A549 (cell line): ENCODE results near the gene U2SURP. TPM values are rescaled to one million over a fixed set of nuclear protein-coding genes. Genes with fewer than 3 reads are reported as not detected.

Source experiments
- ATAC-seq, 2 experiments: fragments of 200-7000 bp in 1 of 2; fragments of >200 bp in 1 of 2; cut with Nextera tagmentation in 1 of 2; cut with Tn5 transposase in 1 of 2; 3 replicates each; pipeline versions ENCODE4 v1.8.0 to v1.9.1; 2018 to 2020; ENCODE audit warnings: mild to moderate bottlenecking in 1 of 2, moderate library complexity in 1 of 2
- CTCF ChIA-PET: fragments of 300-600 bp; sonication (Branson Sonifier 250); formaldehyde crosslinking; extraction: SDS; loops from one replicate; lab custom pipeline; 2021; ENCODE audit warnings: antibody characterized with exemption, inconsistent platforms; lab: Yijun Ruan, JAX
- POLR2A ChIA-PET: fragments of 350-600 bp; formaldehyde crosslinking; extraction: SDS; loops from one replicate; lab custom pipeline; 2021; ENCODE audit warnings: antibody characterized with exemption, inconsistent platforms; lab: Yijun Ruan, JAX
- DNase-seq, 2 experiments: peaks; one replicate each; pipeline versions ENCODE4 v3.0.0 to v3.0.0-alpha.2; 2011 to 2016; ENCODE audit warnings: low read depth in 1 of 2, low spot score in 1 of 2
- FAIRE-seq: peaks from 2 replicates; lab custom pipeline; 2011; peaks lifted over from hg19 to GRCh38; lab: Jason Lieb, UNC
- H3K27ac ChIP-seq, 2 experiments: fragments of >200 bp; sonication (Bioruptor Twin); formaldehyde crosslinking; 3 replicates each; pipeline ENCODE4 v1.5.1; 2016 to 2017
- H3K4me1 ChIP-seq: fragments of >200 bp; sonication (Bioruptor Twin); formaldehyde crosslinking; 3 replicates; pipeline ENCODE4 v1.6.1; 2016
- H3K4me2 ChIP-seq: fragments of >200 bp; sonication (Bioruptor Twin); formaldehyde crosslinking; 3 replicates; pipeline ENCODE4 v1.6.1; 2016
- H3K4me3 ChIP-seq: fragments of >200 bp; sonication (Bioruptor Twin); formaldehyde crosslinking; 3 replicates; pipeline ENCODE4 v1.5.1; 2016
- H3K9me3 ChIP-seq: fragments of >200 bp; sonication (Bioruptor Twin); formaldehyde crosslinking; 3 replicates; pipeline ENCODE4 v1.6.1; 2016
- BHLHE40 ChIP-seq: IDR thresholded peaks from 2 replicates; pipeline ENCODE4 v1.6.1; 2012; ENCODE audit warnings: low read depth, low read length, inconsistent platforms
- CEBPB ChIP-seq, 2 experiments: fragments of >200 bp in 1 of 2; sonication (Bioruptor Twin) in 1 of 2; formaldehyde crosslinking in 1 of 2; IDR thresholded peaks; 2 replicates each; pipeline ENCODE4 v1.6.1; 2012 to 2016
- CHD4 ChIP-seq: fragments of 200-600 bp; sonication (generic); IDR thresholded peaks from 2 replicates; pipeline ENCODE4 v1.6.1; 2016; ENCODE audit warnings: antibody characterized with exemption, mild to moderate bottlenecking, borderline replicate concordance
- E2F6 ChIP-seq: IDR thresholded peaks from 2 replicates; pipeline ENCODE4 v1.6.1; 2012; ENCODE audit warnings: low read depth, borderline replicate concordance
- EHMT2 ChIP-seq: fragments of 200-600 bp; sonication (generic); IDR thresholded peaks from 2 replicates; pipeline ENCODE4 v1.6.1; 2016; ENCODE audit warnings: antibody characterized with exemption, low read depth, mild to moderate bottlenecking, moderate library complexity
- ELK1 ChIP-seq: fragments of 150-350 bp; IDR thresholded peaks from 2 replicates; pipeline ENCODE4 v1.6.1; 2014; ENCODE audit warnings: low read depth, mild to moderate bottlenecking, low read length
- GATA3 ChIP-seq: IDR thresholded peaks from 2 replicates; pipeline ENCODE4 v1.6.1; 2012; ENCODE audit warnings: borderline replicate concordance
- HES2 ChIP-seq: fragments of >200 bp; sonication (Bioruptor Twin); formaldehyde crosslinking; IDR thresholded peaks from 2 replicates; pipeline ENCODE4 v1.6.1; 2016
- HEYL ChIP-seq: fragments of 250-450 bp; sonication (Bioruptor Pico); IDR thresholded peaks from 2 replicates; pipeline ENCODE4 v1.8.0; 2021; ENCODE audit warnings: mild to moderate bottlenecking, moderate library complexity
- MAX ChIP-seq: IDR thresholded peaks from 2 replicates; pipeline ENCODE4 v1.6.1; 2012
- MAZ ChIP-seq: fragments of 150-350 bp; IDR thresholded peaks from 2 replicates; pipeline ENCODE4 v1.6.1; 2014; ENCODE audit warnings: antibody characterized with exemption, low read depth, low read length, borderline replicate concordance
- MYC ChIP-seq: IDR thresholded peaks from 2 replicates; pipeline ENCODE4 v1.6.1; 2012; ENCODE audit warnings: mild to moderate bottlenecking, inconsistent platforms, low read length, improper control_type of control experiment, borderline replicate concordance
- PBX3 ChIP-seq: IDR thresholded peaks from 2 replicates; pipeline ENCODE4 v1.6.1; 2012
- RARB ChIP-seq: fragments of 250-450 bp; sonication (Bioruptor Pico); IDR thresholded peaks from 2 replicates; pipeline ENCODE4 v1.8.0; 2021; ENCODE audit warnings: mild to moderate bottlenecking, moderate library complexity
- TFCP2L1 ChIP-seq: fragments of 250-450 bp; sonication (Bioruptor Pico); IDR thresholded peaks from 2 replicates; pipeline ENCODE4 v1.5.0; 2021; ENCODE audit warnings: mild to moderate bottlenecking
- USF2 ChIP-seq: fragments of 450-650 bp; IDR thresholded peaks from 2 replicates; pipeline ENCODE4 v1.6.1; 2014; ENCODE audit warnings: antibody characterized with exemption
- ZFP36 ChIP-seq: fragments of 450-650 bp; IDR thresholded peaks from 2 replicates; pipeline ENCODE4 v1.6.1; 2014; ENCODE audit warnings: borderline replicate concordance; ENCODE audit not compliant: partially characterized antibody
- WGBS: methylation state at CpG from one replicate; pipeline ENCODE4 v1.1.6; 2017; ENCODE audit errors: missing lambda C conversion rate; 5-methylcytosine and 5-hydroxymethylcytosine counted together
- polyA plus RNA-seq, 4 experiments: library from polyadenylated mRNA; depleted of rRNA in 3 of 4; stranded (reverse); fragments of >200 nt; fragmentation: RNase III in 1 of 4; extraction: RNeasy Plus Mini Kit Qiagen cat#74134 plus additional on column Dnase treatment in 1 of 4; gene quantifications; 2 replicates in 3 of 4; 3 replicates in 1 of 4; pipeline ENCODE4 v1.2.3, GENCODE V29; 2011 to 2017

U2SURP gene
- polyA plus RNA-seq, 2 of the 4 experiments (the other 2 are of a cell fraction) = 90.1 to 166 TPM

- no peak for ATAC-seq
- no peak for DNase-seq
- ChIA-PET CTCF (interaction anchor here (1.2 to 13.9 kb wide), 5 partner anchors 11 to 411 kb away, joined by 3 to 264 read pairs (median 5); no protein-coding TSS in a partner anchor), POLR2A (no interaction called here)
- TF ChIP-seq E2F6 (no peak), HES2 (no peak), PBX3 (no peak), HEYL (no peak), USF2 (no peak), EHMT2 (no peak), TFCP2L1 (no peak)
- Histone ChIP-seq H3K4me2 (no peak overlapping the region), H3K9me3 (no peaks in the 10 kb centered on the region), H3K4me1 (peaks cover 26% of the 10 kb centered on the region), H3K27ac (no peak overlapping the region), H3K4me3 (no peak overlapping the region)
- FAIRE-seq = no peak
- WGBS = 91% methylated on average over 3 of the region's 3 CpGs
These were observed 2.9 kb upstream of the U2SURP start for GRCh38 chr3:142998439-142998838.

GRCh38 chr3:142999881-143000280 is 1.5 kb upstream of the U2SURP start:
- TF ChIP-seq CEBPB (IDR thresholded peaks at IDR 0.05) = no peak
- Histone ChIP-seq H3K9me3 (no peaks in the 10 kb centered on the region), H3K4me1 (peaks cover 36% of the 10 kb centered on the region), H3K4me3 (peak overlapping the region; percentile 93), H3K4me2 (peak overlapping the region; percentile 81), H3K27ac (peak overlapping the region in 1 of 2 experiments; percentile 96; a peak in 5 of 6 replicates)
- WGBS = 73% methylated on average over 4 of the region's 4 CpGs
- ChIA-PET CTCF (interaction anchor here (0.9 to 13.9 kb wide), 6 partner anchors 9 to 413 kb away, joined by 3 to 264 read pairs (median 4); no protein-coding TSS in a partner anchor), POLR2A (interaction anchor here (0.6 to 1.0 kb wide), 2 partner anchors 10 to 27 kb away, joined by 3 read pairs; no protein-coding TSS in a partner anchor)
- DNase-seq (no peak), FAIRE-seq (no peak), ATAC-seq (no peak)

GRCh38 chr3:143000528-143000927 is 842 bp upstream of the U2SURP start:
- FAIRE-seq (no peak), DNase-seq (no peak), ATAC-seq (no peak)
- CTCF ChIA-PET = interaction anchor here (1.9 to 2.7 kb wide), 4 partner anchors 9 to 171 kb away, joined by 4 to 10 read pairs (median 6); no protein-coding TSS in a partner anchor
- H3K9me3 ChIP-seq = no peaks in the 10 kb centered on the region
- H3K4me3 ChIP-seq = peak overlapping the region; percentile 93
- peaks cover 42% of the 10 kb centered on the region for H3K4me1 ChIP-seq
- peak overlapping the region; percentile 91 to 96 for H3K27ac ChIP-seq
- TF ChIP-seq GATA3 = no peak
- TF ChIP-seq RARB (CRISPR knock-in tag) = no peak
- no peak for TF ChIP-seq TFCP2L1
- no peak for TF ChIP-seq CHD4
- no peak for TF ChIP-seq ZFP36
- no peak for TF ChIP-seq MYC
- TF ChIP-seq ELK1 = no peak
- no peak for TF ChIP-seq MAX
- TF ChIP-seq MAZ = no peak
- no peak for TF ChIP-seq BHLHE40
- 16% methylated on average over 10 of the region's 10 CpGs for WGBS
- POLR2A ChIA-PET = interaction anchor here (0.8 to 2.8 kb wide), 15 partner anchors 10 to 553 kb away, joined by 3 to 20 read pairs (median 5); partner anchors contain the start of genes ATR, PCOLCE2, PLS1 and XRN1
- H3K4me2 ChIP-seq = peak overlapping the region; percentile 81
